Gastrocnemius medialis (tissue), 4 donors: ENCODE data around the gene EFNA5. TPM values are rescaled to one million over a fixed set of nuclear protein-coding genes. Genes with fewer than 3 reads are reported as not detected.

Source experiments
- ATAC-seq, 2 donors: fragments of 150-250 bp; one replicate each; pipeline ENCODE4 v1.9.1; 2016
- DNase-seq, 2 donors: peaks; one replicate each; pipeline ENCODE4 v3.0.0-alpha.2; 2019
- H3K27ac ChIP-seq, 4 donors: fragments of 200-600 bp; sonication (generic); 1 replicate in 1 of 4; 2 replicates in 3 of 4; pipeline ENCODE4 v1.5.1; 2016 to 2018; ENCODE audit warnings: mild to moderate bottlenecking in 2 of 4, moderate library complexity in 1 of 4
- H3K27me3 ChIP-seq, 3 donors: fragments of 200-600 bp; sonication (generic) in 2 of 3; 1 replicate in 1 of 3; 2 replicates in 2 of 3; pipeline versions ENCODE4 v1.5.1 to v1.6.0; 2016 to 2019; ENCODE audit warnings: mild to moderate bottlenecking in 1 of 3, moderate library complexity in 1 of 3
- H3K36me3 ChIP-seq, 2 donors: fragments of 200-600 bp; sonication (generic) in 1 of 2; one replicate each; pipeline ENCODE4 v1.5.1; 2017 to 2018
- H3K4me1 ChIP-seq, 2 donors: fragments of 200-600 bp; sonication (generic) in 1 of 2; one replicate each; pipeline ENCODE4 v1.5.1; 2016 to 2017; ENCODE audit warnings: mild to moderate bottlenecking in 2 of 2
- H3K4me3 ChIP-seq, 4 donors: fragments of 200-600 bp; sonication (generic) in 3 of 4; 1 replicate in 1 of 4; 2 replicates in 3 of 4; pipeline ENCODE4 v1.5.1; 2016 to 2019; ENCODE audit warnings: mild to moderate bottlenecking in 2 of 4
- H3K9me3 ChIP-seq, 3 donors: fragments of 200-600 bp; sonication (generic) in 2 of 3; 1 replicate in 1 of 3; 2 replicates in 2 of 3; pipeline ENCODE4 v1.5.1; 2016 to 2019
- POLR2A ChIP-seq, 2 donors: fragments of 450-650 bp; IDR thresholded peaks; one replicate each; pipeline ENCODE4 v1.6.1; 2017; ENCODE audit warnings: antibody characterized with exemption in 2 of 2, mild to moderate bottlenecking in 2 of 2, moderate library complexity in 2 of 2
- in situ Hi-C, 4 donors: fragments of 200-750 bp; cut with MboI; loops; one replicate each; pipeline versions ENCODE4 v1.15.0 to v1.8.0; 2017; ENCODE audit warnings: low sequenced_read_pairs in 4 of 4
- intact Hi-C: fragments of 100-400 bp; cut with DNase I; formaldehyde crosslinking; loops from one replicate; pipeline ENCODE4 v1.15.1; 2023; ENCODE audit warnings: low total_unique reads
- total RNA-seq, 4 donors: library from RNA; depleted of rRNA; stranded (reverse); fragments of >200 nt; gene quantifications; one replicate each; pipeline versions ENCODE4 v1.1.0 to v1.2.3, GENCODE V29; 2016
- TF ChIP-seq, protein P1 (sequence below), 5 experiments: fragments of 450-650 bp in 3 of 5; fragments of 200-600 bp in 2 of 5; sonication (generic) in 2 of 5; IDR thresholded peaks in 4 of 5; conservative IDR thresholded peaks in 1 of 5; 1 replicate in 4 of 5; 2 replicates in 1 of 5; pipeline ENCODE4 v1.5.1; 2016 to 2019; ENCODE audit warnings: antibody characterized with exemption in 5 of 5, mild to moderate bottlenecking in 3 of 5, moderate library complexity in 3 of 5

EFNA5 gene
- total RNA-seq, 4 donors from 2014 or later, result 0.15 to 0.62 (median 0.20) TPM; not detected in 1

DNA sequence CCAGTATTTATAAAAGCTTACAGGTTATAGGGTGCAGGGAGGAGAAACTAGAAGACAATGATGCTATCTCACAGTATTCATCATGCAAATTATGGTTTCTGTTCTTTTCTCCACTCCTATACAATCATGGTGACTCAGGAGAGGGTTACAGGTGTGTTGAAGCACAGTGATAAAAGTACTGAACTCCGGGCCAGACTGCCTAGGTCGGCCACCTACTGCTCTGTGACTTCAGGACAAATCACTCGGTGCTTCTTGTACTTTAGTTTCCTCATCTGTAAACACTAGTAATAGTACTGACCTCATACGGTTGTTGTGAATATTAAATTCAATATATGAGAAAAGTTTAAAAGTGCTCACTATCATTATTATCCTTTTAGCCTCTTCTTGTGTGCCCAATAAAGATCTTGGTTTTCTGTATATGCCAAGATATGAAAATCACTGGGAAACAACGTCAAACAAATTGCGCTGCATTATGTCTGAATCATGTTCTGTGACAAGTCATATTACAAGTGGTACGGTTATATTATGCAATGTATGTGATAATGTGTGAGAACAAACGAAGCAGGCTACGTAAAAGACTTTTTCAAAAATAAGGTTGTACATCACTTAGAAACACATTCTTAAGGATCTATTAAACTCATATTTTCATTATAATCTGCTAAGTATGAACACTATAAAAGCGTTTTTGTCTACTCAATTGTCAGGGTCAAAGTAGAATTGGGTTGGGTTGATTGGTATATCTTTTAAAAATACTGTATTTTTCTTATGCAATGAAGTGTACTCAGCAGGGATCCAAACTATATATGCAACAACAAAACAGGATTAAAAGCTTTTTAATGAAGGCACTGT, 153.3 kb downstream of the EFNA5 start:
- no peak for TF ChIP-seq POLR2A (IDR thresholded peaks at IDR 0.05)
- TF ChIP-seq, protein P1, sequence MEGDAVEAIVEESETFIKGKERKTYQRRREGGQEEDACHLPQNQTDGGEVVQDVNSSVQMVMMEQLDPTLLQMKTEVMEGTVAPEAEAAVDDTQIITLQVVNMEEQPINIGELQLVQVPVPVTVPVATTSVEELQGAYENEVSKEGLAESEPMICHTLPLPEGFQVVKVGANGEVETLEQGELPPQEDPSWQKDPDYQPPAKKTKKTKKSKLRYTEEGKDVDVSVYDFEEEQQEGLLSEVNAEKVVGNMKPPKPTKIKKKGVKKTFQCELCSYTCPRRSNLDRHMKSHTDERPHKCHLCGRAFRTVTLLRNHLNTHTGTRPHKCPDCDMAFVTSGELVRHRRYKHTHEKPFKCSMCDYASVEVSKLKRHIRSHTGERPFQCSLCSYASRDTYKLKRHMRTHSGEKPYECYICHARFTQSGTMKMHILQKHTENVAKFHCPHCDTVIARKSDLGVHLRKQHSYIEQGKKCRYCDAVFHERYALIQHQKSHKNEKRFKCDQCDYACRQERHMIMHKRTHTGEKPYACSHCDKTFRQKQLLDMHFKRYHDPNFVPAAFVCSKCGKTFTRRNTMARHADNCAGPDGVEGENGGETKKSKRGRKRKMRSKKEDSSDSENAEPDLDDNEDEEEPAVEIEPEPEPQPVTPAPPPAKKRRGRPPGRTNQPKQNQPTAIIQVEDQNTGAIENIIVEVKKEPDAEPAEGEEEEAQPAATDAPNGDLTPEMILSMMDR (IDR thresholded peaks at IDR 0.05 in 4 of 5, conservative IDR thresholded peaks at IDR 0.05 in 1 of 5), result no peak
- intact Hi-C loops (no loop called here), in situ Hi-C loops (no loop called here)
- ATAC-seq, result no peak
- Histone ChIP-seq H3K27ac (no peak overlapping the region), H3K9me3 (no peaks in the 10 kb centered on the region), H3K27me3 (no peaks in the 10 kb centered on the region), H3K4me1 (no peaks in the 10 kb centered on the region), H3K36me3 (no peaks in the 10 kb centered on the region), H3K4me3 (no peak overlapping the region)
- no peak for DNase-seq

DNA sequence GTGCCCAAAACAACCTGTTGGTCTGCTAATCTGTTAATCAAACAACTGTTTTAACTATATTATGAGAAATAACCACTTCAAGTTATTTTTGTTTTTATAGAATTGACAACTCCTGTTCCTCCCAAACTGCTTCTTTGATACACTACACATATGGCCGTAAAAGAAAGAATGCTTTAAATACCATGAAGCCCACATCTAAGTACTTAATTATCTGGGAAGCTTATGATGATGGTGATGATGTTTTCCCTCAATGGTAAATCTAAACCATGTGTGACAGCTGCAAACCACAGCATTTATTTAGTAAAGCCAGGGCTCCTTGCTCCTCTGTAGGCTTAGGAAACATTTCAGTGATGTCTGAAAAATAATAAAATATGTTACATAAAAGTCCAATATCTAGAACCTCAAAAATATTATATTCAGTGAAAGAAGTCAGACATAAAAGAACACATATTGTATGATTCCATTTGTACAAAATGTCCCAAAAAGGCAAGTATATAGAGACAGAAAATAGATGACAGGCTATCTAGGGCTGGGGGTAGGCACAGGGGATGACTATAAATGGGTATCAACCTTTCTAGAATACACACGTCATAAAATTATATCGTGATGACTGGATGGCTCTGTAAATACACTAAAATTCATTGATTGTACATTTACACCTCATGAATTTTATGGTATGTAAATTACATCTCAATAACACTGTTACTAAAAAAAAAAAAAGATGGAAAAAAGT, 154.1 kb downstream of the EFNA5 start:
- Histone ChIP-seq H3K27me3 (no peaks in the 10 kb centered on the region), H3K27ac (no peak overlapping the region), H3K4me1 (no peaks in the 10 kb centered on the region), H3K9me3 (no peaks in the 10 kb centered on the region), H3K36me3 (no peaks in the 10 kb centered on the region), H3K4me3 (no peak overlapping the region)
- DNase-seq (no peak), ATAC-seq (no peak)
- TF ChIP-seq, protein P1 (IDR thresholded peaks at IDR 0.05 in 4 of 5, conservative IDR thresholded peaks at IDR 0.05 in 1 of 5), result no peak
- TF ChIP-seq POLR2A (IDR thresholded peaks at IDR 0.05), result no peak
- intact Hi-C loops, result no loop called here
- in situ Hi-C loops, result no loop called here

DNA sequence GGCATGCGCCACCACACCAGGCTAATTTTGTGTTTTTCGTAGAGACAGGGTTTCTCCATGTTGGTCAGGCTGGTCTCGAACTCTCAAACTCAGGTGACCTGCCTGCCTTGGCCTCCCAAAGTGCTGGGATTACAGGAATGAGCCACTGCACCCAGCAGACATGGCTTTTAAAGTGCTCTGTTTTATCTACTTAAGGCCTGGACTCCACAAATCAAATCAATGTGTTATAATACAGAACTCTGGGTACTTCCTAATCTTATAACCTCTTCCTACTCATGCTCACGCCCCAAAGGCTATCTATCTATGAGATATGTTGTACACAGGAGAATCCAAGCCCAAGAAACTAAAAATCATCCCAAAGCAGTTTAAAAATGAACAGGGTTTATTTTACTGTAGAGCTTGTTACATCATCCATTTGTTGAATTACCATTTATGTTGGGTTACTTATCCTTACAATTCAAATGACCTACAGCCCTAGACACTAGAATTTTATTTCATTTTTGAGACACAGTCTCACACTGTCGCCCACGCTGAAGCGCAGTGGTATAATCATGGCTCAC, 155.1 kb downstream of the EFNA5 start:
- in situ Hi-C loops, result no loop called here
- H3K27me3 ChIP-seq, result no peaks in the 10 kb centered on the region
- no peak for DNase-seq
- H3K4me3 ChIP-seq, result no peak overlapping the region
- intact Hi-C loops, result no loop called here
- no peaks in the 10 kb centered on the region for H3K4me1 ChIP-seq
- H3K27ac ChIP-seq, result no peak overlapping the region
- no peak for ATAC-seq
- no peaks in the 10 kb centered on the region for H3K9me3 ChIP-seq
- H3K36me3 ChIP-seq, result no peaks in the 10 kb centered on the region
- no peak for TF ChIP-seq POLR2A (IDR thresholded peaks at IDR 0.05)
- TF ChIP-seq, protein P1 (IDR thresholded peaks at IDR 0.05 in 4 of 5, conservative IDR thresholded peaks at IDR 0.05 in 1 of 5), result no peak

DNA sequence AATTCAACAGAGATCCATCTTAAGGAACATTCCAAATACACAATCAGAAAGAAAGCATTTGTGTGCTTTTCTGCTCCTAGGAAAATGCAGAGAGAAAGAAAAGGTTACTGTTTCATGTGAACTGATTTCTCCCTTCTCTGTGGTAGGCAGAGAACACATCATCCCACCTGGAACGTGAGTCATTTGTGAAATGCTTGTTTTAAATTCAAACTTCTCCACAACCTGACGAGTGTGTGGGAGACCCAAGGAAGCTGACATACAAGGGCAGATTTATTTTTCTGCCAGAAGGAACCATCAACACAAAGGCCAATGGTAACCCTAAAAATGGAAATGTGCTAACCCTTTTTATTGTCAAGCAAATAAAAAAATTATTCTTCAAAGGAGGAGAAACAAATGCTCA, 156.4 kb downstream of the EFNA5 start:
- no peak for ATAC-seq
- TF ChIP-seq, protein P1 (IDR thresholded peaks at IDR 0.05 in 4 of 5, conservative IDR thresholded peaks at IDR 0.05 in 1 of 5), result no peak
- no peak for TF ChIP-seq POLR2A (IDR thresholded peaks at IDR 0.05)
- H3K4me3 ChIP-seq, result no peak overlapping the region
- no peak for DNase-seq
- intact Hi-C loops, result no loop called here
- H3K27ac ChIP-seq, result no peak overlapping the region
- no peaks in the 10 kb centered on the region for H3K9me3 ChIP-seq
- H3K27me3 ChIP-seq, result no peaks in the 10 kb centered on the region
- in situ Hi-C loops, result no loop called here
- no peaks in the 10 kb centered on the region for H3K4me1 ChIP-seq
- no peaks in the 10 kb centered on the region for H3K36me3 ChIP-seq
